HG03097 (cell line): ENCODE measurements around the gene CRYGD.
"Not testable (repeated sequence)": the region's sequence is repeated elsewhere in the genome, so short reads cannot be mapped to it uniquely, and the experiment has no call there.

Experiments
- ATAC-seq: cut with Tn5 transposase; IDR thresholded peaks from one replicate; pipeline ENCODE4 v1.9.1; 2021; ENCODE audit not compliant: unreplicated experiment, low FRiP score

Gene CRYGD

GRCh38 chr2:208130712-208131110 lies 6.4 kb upstream of the CRYGD start:
- no peak for ATAC-seq

- ATAC-seq: no peak
Measured at GRCh38 chr2:208129744-208130711, 5.7 kb upstream of the CRYGD start, which contains the start of gene CRYGC. TSS of gene CRYGC (minus strand) at chr2:208129828. CDS start at chr2:208129792, 36 bp downstream.

- no peak for ATAC-seq
Measured at GRCh38 chr2:208128136-208128535, 3.8 kb upstream of the CRYGD start.

GRCh38 chr2:208127090-208127489 lies 2.8 kb upstream of the CRYGD start:
- ATAC-seq: no peak

GRCh38 chr2:208125251-208125650 lies 927 bp upstream of the CRYGD start:
- no peak for ATAC-seq

GRCh38 chr2:208122248-208122647 lies 2.1 kb downstream of the CRYGD start:
- no peak for ATAC-seq

GRCh38 chr2:208118918-208119317 lies 5.4 kb downstream of the CRYGD start:
- ATAC-seq: no peak

GRCh38 chr2:208117390-208117789 lies 6.9 kb downstream of the CRYGD start:
- not testable (repeated sequence) for ATAC-seq

- ATAC-seq: no peak
Measured at GRCh38 chr2:208112969-208113368, 11.4 kb downstream of the CRYGD start.

- ATAC-seq: not testable (repeated sequence)
Measured at GRCh38 chr2:208112273-208112745, 12.0 kb downstream of the CRYGD start.

- ATAC-seq: no peak
Measured at GRCh38 chr2:208103616-208104015, 20.7 kb downstream of the CRYGD start.

GRCh38 chr2:208101716-208102631 lies 22.4 kb downstream of the CRYGD start:
- no peak for ATAC-seq

- no peak for ATAC-seq
Measured at GRCh38 chr2:208099682-208100470, 24.4 kb downstream of the CRYGD start.

GRCh38 chr2:208098701-208099100 lies 25.6 kb downstream of the CRYGD start:
- ATAC-seq: not testable (repeated sequence)

GRCh38 chr2:208098267-208098666 lies 26.1 kb downstream of the CRYGD start:
- no peak for ATAC-seq

GRCh38 chr2:208097801-208098200 lies 26.5 kb downstream of the CRYGD start:
- no peak for ATAC-seq

GRCh38 chr2:208097313-208097712 lies 27.0 kb downstream of the CRYGD start:
- no peak for ATAC-seq

GRCh38 chr2:208096080-208096479 lies 28.2 kb downstream of the CRYGD start:
- ATAC-seq: no peak

GRCh38 chr2:208093128-208093527 lies 31.2 kb downstream of the CRYGD start:
- ATAC-seq: no peak
